ENCODE measurements around the gene ENTREP3.
"Not testable (repeated sequence)": the region's sequence is repeated elsewhere in the genome, so short reads cannot be mapped to it uniquely, and the experiment has no call there.

The ENTREP3 gene

GRCh38 chr1:155293086-155293749, 37.9 kb upstream of the ENTREP3 start:
- no peak for DNase-seq
- H3K9ac ChIP-seq (ENCODE audit: low read length) = no peak overlapping the region
- H2BK15ac ChIP-seq (replicated peaks; ENCODE audit: low read depth) = no peak overlapping the region
- no peak overlapping the region for H2BK5ac ChIP-seq (ENCODE audit: low read length)
- H2BK120ac ChIP-seq (ENCODE audit: low read depth, low read length) = no peak overlapping the region
- no peak overlapping the region for H3K23ac ChIP-seq (ENCODE audit: low read length)
- no peak overlapping the region for H3K4ac ChIP-seq (ENCODE audit: low read depth, low read length)
- no peaks in the 10 kb centered on the region for H3K79me2 ChIP-seq (ENCODE audit: control insufficient read depth, insufficient read depth, low read length)
- H3K79me1 ChIP-seq (ENCODE audit: low read length) = no peaks in the 10 kb centered on the region
- no peaks in the 10 kb centered on the region for H3K27me3 ChIP-seq (ENCODE audit: insufficient read depth, low read length, poor library complexity)
- H3K4me1 ChIP-seq (ENCODE audit: control insufficient read depth, low read depth, low read length) = no peaks in the 10 kb centered on the region
- no peak overlapping the region for H3K56ac ChIP-seq (ENCODE audit: low read length)
- no peak overlapping the region for H2AK5ac ChIP-seq (ENCODE audit: low read length)
- no CpG with 5 or more reads among the region's 17 CpGs for WGBS (ENCODE audit: extremely low coverage, insufficient coverage, low lambda C conversion rate)
- H4K5ac ChIP-seq (ENCODE audit: low read length) = no peak overlapping the region
- H3K4me2 ChIP-seq (ENCODE audit: low read length) = no peak overlapping the region
- no peak overlapping the region for H4K8ac ChIP-seq (ENCODE audit: low read depth, low read length)
- H3K18ac ChIP-seq (ENCODE audit: low read length) = no peak overlapping the region
- peaks cover 2% of the 10 kb centered on the region for H3K36me3 ChIP-seq (ENCODE audit: control insufficient read depth, insufficient read depth, low read length)
- no peak overlapping the region for H3K4me3 ChIP-seq (ENCODE audit: low read length)
- no peak overlapping the region for H3K27ac ChIP-seq (ENCODE audit: low read depth, low read length)

DNA sequence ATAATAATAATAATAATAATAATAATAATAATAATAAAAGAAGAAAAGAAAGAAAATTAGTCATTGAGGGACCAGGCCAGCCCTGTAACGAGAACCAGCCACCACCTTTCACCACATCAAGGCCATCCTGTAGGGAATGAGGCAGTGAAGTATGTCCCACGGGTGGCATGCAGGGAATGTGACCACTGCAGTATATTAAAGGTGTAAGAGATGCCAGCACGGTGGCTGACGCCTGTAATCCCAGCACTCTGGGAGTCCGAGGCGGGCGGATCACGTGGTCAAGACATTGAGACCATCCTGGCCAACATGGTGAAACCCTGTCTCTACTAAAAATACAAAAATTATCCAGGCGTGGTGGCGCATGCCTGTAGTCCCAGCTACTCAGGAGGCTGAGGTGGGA, 35.7 kb upstream of the ENTREP3 start:
- not testable (repeated sequence) for DNase-seq; H3K4ac ChIP-seq (ENCODE audit: low read depth, low read length); H3K79me1 ChIP-seq (ENCODE audit: low read length); H3K36me3 ChIP-seq (ENCODE audit: control insufficient read depth, insufficient read depth, low read length); H3K9ac ChIP-seq (ENCODE audit: low read length); H2BK120ac ChIP-seq (ENCODE audit: low read depth, low read length); H2AK5ac ChIP-seq (ENCODE audit: low read length); H3K27ac ChIP-seq (ENCODE audit: low read depth, low read length); H3K56ac ChIP-seq (ENCODE audit: low read length); H2BK5ac ChIP-seq (ENCODE audit: low read length); H3K4me2 ChIP-seq (ENCODE audit: low read length); H4K5ac ChIP-seq (ENCODE audit: low read length); H3K23ac ChIP-seq (ENCODE audit: low read length); H4K8ac ChIP-seq (ENCODE audit: low read depth, low read length); H3K4me1 ChIP-seq (ENCODE audit: control insufficient read depth, low read depth, low read length); H3K27me3 ChIP-seq (ENCODE audit: insufficient read depth, low read length, poor library complexity); H3K18ac ChIP-seq (ENCODE audit: low read length); H3K79me2 ChIP-seq (ENCODE audit: control insufficient read depth, insufficient read depth, low read length); H3K4me3 ChIP-seq (ENCODE audit: low read length); H2BK15ac ChIP-seq (replicated peaks; ENCODE audit: low read depth)
- WGBS (ENCODE audit: extremely low coverage, insufficient coverage, low lambda C conversion rate) = no CpG with 5 or more reads among the region's 10 CpGs

- Histone ChIP-seq H3K27ac (ENCODE audit: low read depth, low read length) (no peak overlapping the region), H3K79me2 (ENCODE audit: control insufficient read depth, insufficient read depth, low read length) (no peaks in the 10 kb centered on the region), H3K36me3 (ENCODE audit: control insufficient read depth, insufficient read depth, low read length) (peaks cover 2% of the 10 kb centered on the region)
These were observed 32.8 kb upstream of the ENTREP3 start for GRCh38 chr1:155287987-155288543.

DNA sequence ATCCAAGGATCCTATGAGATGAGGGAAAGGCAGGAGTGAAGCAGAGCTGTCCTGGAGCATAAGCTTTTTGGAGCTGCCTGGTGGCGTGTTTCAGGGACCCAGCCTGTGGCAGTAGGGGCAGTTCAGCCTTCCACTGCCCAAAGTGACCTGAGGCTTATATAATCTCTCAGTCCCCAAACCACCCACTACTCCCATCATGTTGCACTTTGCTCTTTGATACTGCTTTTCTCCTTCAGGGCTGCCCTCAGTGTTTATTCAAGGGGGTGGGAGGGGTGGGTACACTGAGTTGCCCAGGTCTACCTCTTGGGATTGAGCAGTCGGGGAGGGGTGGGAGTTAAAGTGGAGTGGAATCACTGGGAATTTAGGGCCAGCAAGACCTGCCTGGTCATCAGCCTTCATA, 31.3 kb upstream of the ENTREP3 start:
- H3K36me3 ChIP-seq (ENCODE audit: control insufficient read depth, insufficient read depth, low read length) = peaks cover 2% of the 10 kb centered on the region
- no peak overlapping the region for H3K4ac ChIP-seq (ENCODE audit: low read depth, low read length)
- H4K8ac ChIP-seq (ENCODE audit: low read depth, low read length) = no peak overlapping the region
- no peak overlapping the region for H3K27ac ChIP-seq (ENCODE audit: low read depth, low read length)
- no CpG with 5 or more reads among the region's 2 CpGs for WGBS (ENCODE audit: extremely low coverage, insufficient coverage, low lambda C conversion rate)
- no peaks in the 10 kb centered on the region for H3K27me3 ChIP-seq (ENCODE audit: insufficient read depth, low read length, poor library complexity)
- H4K5ac ChIP-seq (ENCODE audit: low read length) = no peak overlapping the region
- DNase-seq = no peak
- H3K9ac ChIP-seq (ENCODE audit: low read length) = no peak overlapping the region
- no peak overlapping the region for H2BK5ac ChIP-seq (ENCODE audit: low read length)
- no peaks in the 10 kb centered on the region for H3K4me1 ChIP-seq (ENCODE audit: control insufficient read depth, low read depth, low read length)
- no peak overlapping the region for H3K23ac ChIP-seq (ENCODE audit: low read length)
- no peak overlapping the region for H2BK15ac ChIP-seq (replicated peaks; ENCODE audit: low read depth)
- H3K56ac ChIP-seq (ENCODE audit: low read length) = no peak overlapping the region
- no peaks in the 10 kb centered on the region for H3K79me1 ChIP-seq (ENCODE audit: low read length)
- H3K79me2 ChIP-seq (ENCODE audit: control insufficient read depth, insufficient read depth, low read length) = no peaks in the 10 kb centered on the region
- H3K18ac ChIP-seq (ENCODE audit: low read length) = no peak overlapping the region
- no peak overlapping the region for H3K4me3 ChIP-seq (ENCODE audit: low read length)
- H2AK5ac ChIP-seq (ENCODE audit: low read length) = no peak overlapping the region
- no peak overlapping the region for H2BK120ac ChIP-seq (ENCODE audit: low read depth, low read length)
- no peak overlapping the region for H3K4me2 ChIP-seq (ENCODE audit: low read length)

More at GRCh38 chr1:155287987-155288543, 32.8 kb upstream of the ENTREP3 start:
- no peak overlapping the region for H3K4me2 ChIP-seq (ENCODE audit: low read length)
- no peak overlapping the region for H2AK5ac ChIP-seq (ENCODE audit: low read length)
- H3K79me1 ChIP-seq (ENCODE audit: low read length) = no peaks in the 10 kb centered on the region
- no peak overlapping the region for H3K18ac ChIP-seq (ENCODE audit: low read length)
- no peak overlapping the region for H4K8ac ChIP-seq (ENCODE audit: low read depth, low read length)
- H3K23ac ChIP-seq (ENCODE audit: low read length) = no peak overlapping the region
- no peak overlapping the region for H2BK120ac ChIP-seq (ENCODE audit: low read depth, low read length)
- H3K9ac ChIP-seq (ENCODE audit: low read length) = no peak overlapping the region
- no peak overlapping the region for H3K56ac ChIP-seq (ENCODE audit: low read length)
- DNase-seq = no peak
- H3K4ac ChIP-seq (ENCODE audit: low read depth, low read length) = no peak overlapping the region
- H2BK5ac ChIP-seq (ENCODE audit: low read length) = no peak overlapping the region
- no peak overlapping the region for H3K4me3 ChIP-seq (ENCODE audit: low read length)
- no peaks in the 10 kb centered on the region for H3K4me1 ChIP-seq (ENCODE audit: control insufficient read depth, low read depth, low read length)
- H3K27me3 ChIP-seq (ENCODE audit: insufficient read depth, low read length, poor library complexity) = no peaks in the 10 kb centered on the region
- no peak overlapping the region for H4K5ac ChIP-seq (ENCODE audit: low read length)
- WGBS (ENCODE audit: extremely low coverage, insufficient coverage, low lambda C conversion rate) = no CpG with 5 or more reads among the region's 21 CpGs
- no peak overlapping the region for H2BK15ac ChIP-seq (replicated peaks; ENCODE audit: low read depth)

- no peak overlapping the region for H3K18ac ChIP-seq (ENCODE audit: low read length)
- no peak overlapping the region for H3K27ac ChIP-seq (ENCODE audit: low read depth, low read length)
- H3K23ac ChIP-seq (ENCODE audit: low read length) = no peak overlapping the region
- H3K79me2 ChIP-seq (ENCODE audit: control insufficient read depth, insufficient read depth, low read length) = no peaks in the 10 kb centered on the region
- H2AK5ac ChIP-seq (ENCODE audit: low read length) = no peak overlapping the region
- H3K36me3 ChIP-seq (ENCODE audit: control insufficient read depth, insufficient read depth, low read length) = peaks cover 2% of the 10 kb centered on the region
- no peak overlapping the region for H2BK120ac ChIP-seq (ENCODE audit: low read depth, low read length)
- no peaks in the 10 kb centered on the region for H3K4me1 ChIP-seq (ENCODE audit: control insufficient read depth, low read depth, low read length)
- DNase-seq = no peak
- no peak overlapping the region for H3K4me3 ChIP-seq (ENCODE audit: low read length)
- H3K27me3 ChIP-seq (ENCODE audit: insufficient read depth, low read length, poor library complexity) = no peaks in the 10 kb centered on the region
- no peak overlapping the region for H3K4me2 ChIP-seq (ENCODE audit: low read length)
- no peak overlapping the region for H2BK15ac ChIP-seq (replicated peaks; ENCODE audit: low read depth)
- H3K4ac ChIP-seq (ENCODE audit: low read depth, low read length) = no peak overlapping the region
- H3K79me1 ChIP-seq (ENCODE audit: low read length) = no peaks in the 10 kb centered on the region
- H4K5ac ChIP-seq (ENCODE audit: low read length) = no peak overlapping the region
- WGBS (ENCODE audit: extremely low coverage, insufficient coverage, low lambda C conversion rate) = no CpG with 5 or more reads among the region's 18 CpGs
- H4K8ac ChIP-seq (ENCODE audit: low read depth, low read length) = no peak overlapping the region
- H3K56ac ChIP-seq (ENCODE audit: low read length) = no peak overlapping the region
- H2BK5ac ChIP-seq (ENCODE audit: low read length) = no peak overlapping the region
- no peak overlapping the region for H3K9ac ChIP-seq (ENCODE audit: low read length)
These were observed 30.4 kb upstream of the ENTREP3 start for GRCh38 chr1:155285631-155286044.

- Histone ChIP-seq H2AK5ac (ENCODE audit: low read length) (no peak overlapping the region), H3K36me3 (ENCODE audit: control insufficient read depth, insufficient read depth, low read length) (peaks cover 2% of the 10 kb centered on the region), H3K4me1 (ENCODE audit: control insufficient read depth, low read depth, low read length) (no peaks in the 10 kb centered on the region), H3K27ac (ENCODE audit: low read depth, low read length) (no peak overlapping the region), H3K4me2 (ENCODE audit: low read length) (no peak overlapping the region), H3K79me2 (ENCODE audit: control insufficient read depth, insufficient read depth, low read length) (no peaks in the 10 kb centered on the region), H3K9ac (ENCODE audit: low read length) (no peak overlapping the region), H3K4ac (ENCODE audit: low read depth, low read length) (no peak overlapping the region), H3K18ac (ENCODE audit: low read length) (no peak overlapping the region), H2BK5ac (ENCODE audit: low read length) (no peak overlapping the region), H2BK15ac (replicated peaks; ENCODE audit: low read depth) (no peak overlapping the region), H4K5ac (ENCODE audit: low read length) (no peak overlapping the region), H2BK120ac (ENCODE audit: low read depth, low read length) (no peak overlapping the region), H3K56ac (ENCODE audit: low read length) (no peak overlapping the region), H3K23ac (ENCODE audit: low read length) (no peak overlapping the region), H3K4me3 (ENCODE audit: low read length) (no peak overlapping the region), H3K79me1 (ENCODE audit: low read length) (no peaks in the 10 kb centered on the region), H3K27me3 (ENCODE audit: insufficient read depth, low read length, poor library complexity) (no peaks in the 10 kb centered on the region), H4K8ac (ENCODE audit: low read depth, low read length) (no peak overlapping the region)
- DNase-seq = no peak
- no CpG with 5 or more reads among the region's 14 CpGs for WGBS (ENCODE audit: extremely low coverage, insufficient coverage, low lambda C conversion rate)
These were observed 29.8 kb upstream of the ENTREP3 start for GRCh38 chr1:155285063-155285462.

All from mesendoderm (in vitro differentiated cells).